ENCODE data around the gene DEGS2.
"Not testable (repeated sequence)": the region's sequence is repeated elsewhere in the genome, so short reads cannot be mapped to it uniquely, and the experiment has no call there.

GRCh38 chr14:100204835-100205167 lies 45.4 kb upstream of the DEGS2 start:
- TF ChIP-seq CTCF (conservative IDR thresholded peaks at IDR 0.05); EZH2 (IDR thresholded peaks at IDR 0.05; ENCODE audit: low read depth): not testable (repeated sequence)
